ENCODE data around the gene DLD. TPM values are rescaled to one million over a fixed set of nuclear protein-coding genes. Genes with fewer than 3 reads are reported as not detected.
A peak's percentile ranks its signal among the peaks of the same experiment; 100 is the strongest.
"Not testable (repeated sequence)": the region's sequence is repeated elsewhere in the genome, so short reads cannot be mapped to it uniquely, and the experiment has no call there.

Gene DLD
- total RNA-seq, 1 donor from 2014 or later: 51.2 TPM

- DNase-seq (ENCODE audit: low read depth in 2 of 2): no peak
These were observed 53.6 kb downstream of the DLD start for GRCh38 chr7:107944411-107945169.

DNA sequence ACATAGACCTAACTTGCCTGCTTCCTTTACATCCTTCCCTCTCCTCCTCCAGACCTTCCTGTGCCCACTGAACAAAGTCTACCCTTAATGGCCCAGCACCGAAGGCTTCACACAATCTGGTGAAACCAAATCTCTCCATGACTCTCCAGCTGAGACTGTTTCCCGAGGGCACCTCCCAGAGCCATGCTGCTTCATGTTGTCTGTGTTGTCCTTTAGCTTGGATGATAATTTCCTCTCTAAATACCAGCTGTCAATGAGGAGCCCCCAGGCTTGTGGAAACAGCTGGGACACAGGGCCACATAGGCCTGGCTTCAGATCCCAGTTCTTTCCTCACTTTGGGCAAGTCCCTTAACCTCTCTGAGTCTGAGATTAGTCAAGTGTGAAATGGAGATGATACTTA lies 54.3 kb downstream of the DLD start:
- peak in 1 of 2 donors; percentile 24 for DNase-seq (ENCODE audit: low read depth in 2 of 2)

GRCh38 chr7:107946451-107946850 lies 55.5 kb downstream of the DLD start:
- no peak for DNase-seq (ENCODE audit: low read depth in 2 of 2)

DNA sequence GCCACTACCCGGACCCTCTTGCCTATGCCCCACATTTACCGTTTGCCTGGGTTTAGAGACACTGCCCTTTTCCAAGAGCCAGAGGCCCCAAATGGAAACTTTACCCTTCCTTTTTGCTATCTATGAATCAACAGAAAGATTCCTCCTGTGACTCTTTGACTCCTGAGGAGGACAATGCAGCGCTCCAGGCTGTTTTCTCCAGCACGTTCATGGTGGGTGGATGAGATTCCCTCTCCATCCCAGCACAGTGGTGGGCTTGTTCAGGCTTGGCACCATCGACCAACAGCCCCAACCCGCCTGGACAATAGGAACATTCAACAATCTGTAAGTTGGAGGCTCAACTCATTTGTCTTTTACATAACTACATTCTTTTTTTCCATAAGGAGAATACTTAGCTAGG lies 55.9 kb downstream of the DLD start:
- no peak for DNase-seq (ENCODE audit: low read depth in 2 of 2)

DNA sequence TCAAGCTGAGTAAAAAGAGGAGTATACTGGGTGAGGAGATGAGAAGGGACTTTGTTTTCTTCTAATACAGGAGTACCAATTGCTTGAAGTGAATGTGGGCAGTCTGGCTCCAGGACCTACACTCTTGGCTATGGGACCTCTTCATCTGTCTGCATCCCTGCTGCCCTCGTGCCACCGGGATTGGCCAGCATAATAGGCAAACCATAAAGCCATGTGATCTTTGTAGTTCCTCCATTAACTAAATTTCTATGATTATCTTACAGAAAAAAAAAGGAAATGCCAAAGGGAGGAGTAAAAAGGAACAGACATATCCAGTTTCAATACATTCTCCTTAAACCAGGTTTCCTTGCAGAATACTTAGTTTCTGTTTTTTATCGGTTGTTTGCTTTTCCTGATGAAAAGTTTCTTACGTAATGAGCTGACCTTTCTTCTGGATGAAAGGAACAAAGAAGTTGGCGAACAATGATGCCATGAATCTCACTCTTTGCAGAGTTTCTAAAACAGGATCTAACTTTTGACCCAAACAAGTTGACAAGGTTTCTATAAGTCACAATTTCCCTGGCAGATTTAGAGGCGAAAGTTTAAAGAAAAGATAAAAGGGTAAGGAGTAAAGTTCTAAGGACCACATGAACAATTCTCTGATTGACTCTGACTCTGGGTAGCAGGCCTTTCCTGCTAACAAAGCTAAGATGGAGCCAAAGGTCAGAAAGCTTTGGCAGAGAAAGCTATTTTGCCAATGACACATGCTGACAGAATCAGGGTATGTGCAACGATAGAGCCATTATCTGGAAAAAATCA lies 57.9 kb downstream of the DLD start:
- peak; percentile 75 to 95 for DNase-seq (ENCODE audit: low read depth in 2 of 2)

GRCh38 chr7:107949443-107949935 lies 58.5 kb downstream of the DLD start:
- no peak for DNase-seq (ENCODE audit: low read depth in 2 of 2)

GRCh38 chr7:107951172-107951787 lies 60.3 kb downstream of the DLD start:
- no peak for DNase-seq (ENCODE audit: low read depth in 2 of 2)

GRCh38 chr7:107951896-107952295 lies 60.9 kb downstream of the DLD start:
- DNase-seq (ENCODE audit: low read depth in 2 of 2): peak in 1 of 2 donors; percentile 12

- DNase-seq (ENCODE audit: low read depth in 2 of 2): no peak
These were observed 62.4 kb downstream of the DLD start for GRCh38 chr7:107953265-107953923.

- DNase-seq (ENCODE audit: low read depth in 2 of 2): no peak
These were observed 62.9 kb downstream of the DLD start for GRCh38 chr7:107953924-107954303.

DNA sequence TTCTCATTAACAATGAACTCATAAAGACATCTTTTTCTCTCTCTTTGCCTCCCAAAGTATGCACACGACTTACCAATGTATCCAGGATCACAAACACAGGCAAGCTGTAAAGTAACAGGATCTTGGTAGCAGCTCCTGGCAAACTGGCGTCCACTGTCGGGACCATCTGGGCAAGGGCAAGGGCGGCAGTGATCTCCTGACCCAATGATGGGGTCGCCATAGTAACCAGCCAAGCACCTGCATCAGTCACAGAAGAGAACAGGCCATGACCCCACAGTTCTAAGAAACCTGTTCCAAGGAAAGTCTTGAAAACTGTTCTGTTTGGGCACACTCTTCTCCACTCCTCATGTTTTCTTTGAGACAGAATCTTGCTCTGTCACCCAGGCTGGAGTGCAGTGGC lies 64.4 kb downstream of the DLD start:
- no peak for DNase-seq (ENCODE audit: low read depth in 2 of 2)

GRCh38 chr7:107956950-107957349 lies 66.0 kb downstream of the DLD start:
- not testable (repeated sequence) for DNase-seq (ENCODE audit: low read depth in 2 of 2)

- DNase-seq (ENCODE audit: low read depth in 2 of 2): no peak
These were observed 66.5 kb downstream of the DLD start for GRCh38 chr7:107957436-107957835.

- DNase-seq (ENCODE audit: low read depth in 2 of 2): peak in 1 of 2 donors; percentile 70
These were observed 68.0 kb downstream of the DLD start for GRCh38 chr7:107958764-107959526.

GRCh38 chr7:107959527-107959898 lies 68.5 kb downstream of the DLD start:
- no peak for DNase-seq (ENCODE audit: low read depth in 2 of 2)

DNA sequence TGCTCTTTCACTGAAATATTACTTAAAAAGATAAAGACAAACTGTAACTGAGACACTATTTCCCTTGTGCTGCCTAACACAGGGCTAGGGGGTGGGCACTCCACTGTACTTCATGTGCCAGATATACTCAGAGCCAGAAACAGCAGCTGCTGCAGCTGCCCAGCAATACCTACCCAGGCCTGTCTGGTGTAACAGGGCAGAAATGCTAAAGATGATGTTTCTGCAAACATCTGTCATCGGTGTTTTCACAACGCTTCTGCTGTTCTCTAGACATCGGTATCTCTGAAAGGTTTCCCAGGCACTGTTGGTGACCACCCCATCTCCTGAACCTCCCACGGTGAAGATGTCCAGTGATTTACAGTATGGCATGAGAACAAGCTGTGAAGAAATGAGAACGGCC lies 69.3 kb downstream of the DLD start:
- DNase-seq (ENCODE audit: low read depth in 2 of 2): no peak

GRCh38 chr7:107961405-107961804 lies 70.4 kb downstream of the DLD start:
- peak; percentile 36 to 74 for DNase-seq (ENCODE audit: low read depth in 2 of 2)

DNA sequence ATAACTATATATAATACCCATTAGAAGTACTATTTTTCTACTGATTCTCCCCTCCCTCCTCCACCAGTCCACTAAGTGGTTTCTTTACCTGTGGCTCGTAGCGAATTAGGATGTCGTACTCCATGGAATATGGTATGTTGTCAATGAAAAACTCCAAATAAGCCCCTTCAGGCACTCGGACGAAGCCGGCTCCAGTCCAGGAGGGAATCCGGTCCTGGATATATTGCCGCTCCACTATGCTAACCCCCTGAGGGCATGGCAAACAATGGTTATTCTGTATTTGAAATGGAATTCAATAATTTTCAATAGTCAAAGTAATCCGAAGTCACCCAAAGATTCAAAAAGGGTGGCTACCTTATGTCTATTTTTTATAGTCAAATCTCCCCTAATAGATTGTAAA lies 71.8 kb downstream of the DLD start:
- no peak for DNase-seq (ENCODE audit: low read depth in 2 of 2)

- DNase-seq (ENCODE audit: low read depth in 2 of 2): no peak
These were observed 73.5 kb downstream of the DLD start for GRCh38 chr7:107964510-107964909.

DNA sequence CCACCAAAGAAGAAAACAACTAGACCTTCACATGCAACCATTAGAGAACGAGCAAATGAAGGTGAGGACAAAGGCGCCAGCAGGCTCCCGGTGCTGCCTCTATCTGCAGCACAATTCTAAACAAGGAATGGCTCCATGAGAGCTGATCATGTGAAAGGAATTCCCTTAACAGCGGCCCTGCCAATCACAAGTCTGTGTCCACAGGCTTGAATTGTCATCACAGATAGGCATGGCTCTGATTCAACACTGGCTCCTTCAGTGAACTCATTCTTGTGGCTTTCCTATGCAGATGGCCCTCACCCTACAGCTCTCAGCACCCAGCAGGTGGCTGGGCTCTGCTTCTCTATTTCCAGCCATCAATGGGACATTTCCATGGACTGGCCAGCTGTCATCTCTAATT lies 75.7 kb downstream of the DLD start:
- peak in 1 of 2 donors; percentile 37 for DNase-seq (ENCODE audit: low read depth in 2 of 2)

DNA sequence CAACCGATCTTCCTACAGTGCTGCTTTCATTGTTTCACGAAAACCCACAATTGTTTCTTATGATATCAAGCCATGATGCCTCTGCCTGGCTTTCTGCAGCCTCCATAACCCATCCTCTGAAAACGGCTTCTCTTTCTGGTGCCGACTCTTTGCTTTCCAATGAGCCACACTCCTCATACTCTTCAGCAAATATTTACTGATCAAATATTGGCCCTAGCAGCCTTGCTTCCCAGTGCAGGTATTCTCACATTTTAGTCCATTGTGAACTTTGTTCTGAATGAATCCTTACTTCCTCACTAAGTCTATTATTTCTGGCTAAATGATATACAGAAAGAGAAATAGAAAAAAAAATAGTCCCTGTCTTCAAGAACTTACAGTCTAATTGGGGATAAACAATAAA lies 76.4 kb downstream of the DLD start:
- no peak for DNase-seq (ENCODE audit: low read depth in 2 of 2)

All from dermis microvascular lymphatic vessel endothelial cell (primary cell).